Body of pancreas (tissue), 4 donors: Measurements from ENCODE around the gene BLVRA.
"Not testable (repeated sequence)": the region's sequence is repeated elsewhere in the genome, so short reads cannot be mapped to it uniquely, and the experiment has no call there.

Experiments used
- POLR2A ChIP-seq, 3 donors: fragments of 450-650 bp; IDR thresholded peaks; one replicate each; pipeline ENCODE4 v1.6.1; 2016; ENCODE audit warnings: antibody characterized with exemption in 3 of 3, mild to moderate bottlenecking in 2 of 3
- TF ChIP-seq, protein P1 (sequence below), 7 experiments: fragments of 450-650 bp in 4 of 7; fragments of 200-600 bp in 3 of 7; sonication (generic) in 3 of 7; IDR thresholded peaks; one replicate each; pipeline ENCODE4 v1.5.1; 2016 to 2019; ENCODE audit warnings: antibody characterized with exemption in 7 of 7

DNA sequence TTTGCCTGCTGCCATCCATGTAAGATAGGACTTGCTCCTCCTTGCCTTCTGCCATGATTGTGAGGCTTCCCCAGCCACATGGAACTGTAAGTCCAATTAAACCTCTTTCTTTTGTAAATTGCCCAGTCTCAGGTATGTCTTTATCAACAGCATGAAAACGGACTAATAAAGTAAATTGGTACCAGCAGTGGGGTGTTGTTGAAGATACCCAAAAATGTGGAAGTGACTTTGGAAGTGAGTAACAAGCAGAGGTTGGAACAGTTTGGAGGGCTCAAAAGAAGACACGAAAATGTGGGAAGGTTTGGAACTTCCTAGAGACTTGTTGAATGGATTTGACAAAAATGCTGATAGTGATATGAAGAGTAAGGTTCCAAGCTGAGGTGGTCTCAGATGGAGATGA, 42.5 kb upstream of the BLVRA start:
- TF ChIP-seq, protein P1, sequence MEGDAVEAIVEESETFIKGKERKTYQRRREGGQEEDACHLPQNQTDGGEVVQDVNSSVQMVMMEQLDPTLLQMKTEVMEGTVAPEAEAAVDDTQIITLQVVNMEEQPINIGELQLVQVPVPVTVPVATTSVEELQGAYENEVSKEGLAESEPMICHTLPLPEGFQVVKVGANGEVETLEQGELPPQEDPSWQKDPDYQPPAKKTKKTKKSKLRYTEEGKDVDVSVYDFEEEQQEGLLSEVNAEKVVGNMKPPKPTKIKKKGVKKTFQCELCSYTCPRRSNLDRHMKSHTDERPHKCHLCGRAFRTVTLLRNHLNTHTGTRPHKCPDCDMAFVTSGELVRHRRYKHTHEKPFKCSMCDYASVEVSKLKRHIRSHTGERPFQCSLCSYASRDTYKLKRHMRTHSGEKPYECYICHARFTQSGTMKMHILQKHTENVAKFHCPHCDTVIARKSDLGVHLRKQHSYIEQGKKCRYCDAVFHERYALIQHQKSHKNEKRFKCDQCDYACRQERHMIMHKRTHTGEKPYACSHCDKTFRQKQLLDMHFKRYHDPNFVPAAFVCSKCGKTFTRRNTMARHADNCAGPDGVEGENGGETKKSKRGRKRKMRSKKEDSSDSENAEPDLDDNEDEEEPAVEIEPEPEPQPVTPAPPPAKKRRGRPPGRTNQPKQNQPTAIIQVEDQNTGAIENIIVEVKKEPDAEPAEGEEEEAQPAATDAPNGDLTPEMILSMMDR (IDR thresholded peaks at IDR 0.05): not testable (repeated sequence)
- not testable (repeated sequence) for TF ChIP-seq POLR2A (IDR thresholded peaks at IDR 0.05)
